ENCODE measurements around the gene NPLOC4. TPM values are rescaled to one million over a fixed set of nuclear protein-coding genes. Genes with fewer than 3 reads are reported as not detected.

The NPLOC4 gene
- polyA plus RNA-seq, 1 donor: 47.8 TPM

- H3K36me3 ChIP-seq (ENCODE audit: control insufficient read depth, insufficient read depth, low read length): peaks cover 76% of the 10 kb centered on the region
- WGBS (ENCODE audit: insufficient coverage, low lambda C conversion rate): 100% methylated on average over 1 of the region's 6 CpGs
- no peaks in the 10 kb centered on the region for H3K9me3 ChIP-seq (ENCODE audit: control insufficient read depth, low read depth, low read length)
- H3K27me3 ChIP-seq (ENCODE audit: control insufficient read depth, insufficient read depth, low read length): no peaks in the 10 kb centered on the region
- no peaks in the 10 kb centered on the region for H3K4me1 ChIP-seq (ENCODE audit: control insufficient read depth, insufficient read depth, low read length)
- H3K27ac ChIP-seq (ENCODE audit: low read length): no peak overlapping the region
- no peak overlapping the region for H3K4me3 ChIP-seq (ENCODE audit: low read length)
- DNase-seq: no peak
These were observed 58.2 kb downstream of the NPLOC4 start for GRCh38 chr17:81578561-81579225.

GRCh38 chr17:81578038-81578441 is 58.9 kb downstream of the NPLOC4 start:
- Histone ChIP-seq H3K27ac (ENCODE audit: low read length) (no peak overlapping the region), H3K27me3 (ENCODE audit: control insufficient read depth, insufficient read depth, low read length) (no peaks in the 10 kb centered on the region), H3K4me3 (ENCODE audit: low read length) (no peak overlapping the region), H3K4me1 (ENCODE audit: control insufficient read depth, insufficient read depth, low read length) (no peaks in the 10 kb centered on the region), H3K36me3 (ENCODE audit: control insufficient read depth, insufficient read depth, low read length) (peaks cover 76% of the 10 kb centered on the region), H3K9me3 (ENCODE audit: control insufficient read depth, low read depth, low read length) (no peaks in the 10 kb centered on the region)
- WGBS (ENCODE audit: insufficient coverage, low lambda C conversion rate): no CpG with 5 or more reads among the region's 10 CpGs
- no peak for DNase-seq

GRCh38 chr17:81577278-81578000 is 59.5 kb downstream of the NPLOC4 start:
- Histone ChIP-seq H3K9me3 (ENCODE audit: control insufficient read depth, low read depth, low read length) (no peaks in the 10 kb centered on the region), H3K27me3 (ENCODE audit: control insufficient read depth, insufficient read depth, low read length) (no peaks in the 10 kb centered on the region), H3K27ac (ENCODE audit: low read length) (no peak overlapping the region), H3K36me3 (ENCODE audit: control insufficient read depth, insufficient read depth, low read length) (peaks cover 73% of the 10 kb centered on the region), H3K4me1 (ENCODE audit: control insufficient read depth, insufficient read depth, low read length) (no peaks in the 10 kb centered on the region), H3K4me3 (ENCODE audit: low read length) (no peak overlapping the region)
- DNase-seq: no peak
- 96% methylated on average over 4 of the region's 11 CpGs for WGBS (ENCODE audit: insufficient coverage, low lambda C conversion rate)

GRCh38 chr17:81576621-81577277 is 60.2 kb downstream of the NPLOC4 start:
- Histone ChIP-seq H3K27ac (ENCODE audit: low read length) (no peak overlapping the region), H3K36me3 (ENCODE audit: control insufficient read depth, insufficient read depth, low read length) (peaks cover 70% of the 10 kb centered on the region), H3K4me3 (ENCODE audit: low read length) (no peak overlapping the region), H3K4me1 (ENCODE audit: control insufficient read depth, insufficient read depth, low read length) (no peaks in the 10 kb centered on the region), H3K27me3 (ENCODE audit: control insufficient read depth, insufficient read depth, low read length) (no peaks in the 10 kb centered on the region), H3K9me3 (ENCODE audit: control insufficient read depth, low read depth, low read length) (no peaks in the 10 kb centered on the region)
- WGBS (ENCODE audit: insufficient coverage, low lambda C conversion rate): no CpG with 5 or more reads among the region's 17 CpGs
- DNase-seq: no peak

GRCh38 chr17:81575836-81576235 is 61.1 kb downstream of the NPLOC4 start:
- Histone ChIP-seq H3K4me3 (ENCODE audit: low read length) (no peak overlapping the region), H3K27me3 (ENCODE audit: control insufficient read depth, insufficient read depth, low read length) (no peaks in the 10 kb centered on the region), H3K27ac (ENCODE audit: low read length) (no peak overlapping the region), H3K4me1 (ENCODE audit: control insufficient read depth, insufficient read depth, low read length) (no peaks in the 10 kb centered on the region), H3K36me3 (ENCODE audit: control insufficient read depth, insufficient read depth, low read length) (peaks cover 73% of the 10 kb centered on the region), H3K9me3 (ENCODE audit: control insufficient read depth, low read depth, low read length) (no peaks in the 10 kb centered on the region)
- WGBS (ENCODE audit: insufficient coverage, low lambda C conversion rate): 83% methylated on average over 2 of the region's 3 CpGs
- DNase-seq: no peak

- Histone ChIP-seq H3K27me3 (ENCODE audit: control insufficient read depth, insufficient read depth, low read length) (no peaks in the 10 kb centered on the region), H3K4me3 (ENCODE audit: low read length) (no peak overlapping the region), H3K4me1 (ENCODE audit: control insufficient read depth, insufficient read depth, low read length) (no peaks in the 10 kb centered on the region), H3K27ac (ENCODE audit: low read length) (no peak overlapping the region), H3K36me3 (ENCODE audit: control insufficient read depth, insufficient read depth, low read length) (peaks cover 74% of the 10 kb centered on the region), H3K9me3 (ENCODE audit: control insufficient read depth, low read depth, low read length) (no peaks in the 10 kb centered on the region)
- no peak for DNase-seq
- no CpG with 5 or more reads among the region's 8 CpGs for WGBS (ENCODE audit: insufficient coverage, low lambda C conversion rate)
These were observed 62.3 kb downstream of the NPLOC4 start for GRCh38 chr17:81574643-81574956.

- Histone ChIP-seq H3K9me3 (ENCODE audit: control insufficient read depth, low read depth, low read length) (no peaks in the 10 kb centered on the region), H3K27me3 (ENCODE audit: control insufficient read depth, insufficient read depth, low read length) (no peaks in the 10 kb centered on the region), H3K36me3 (ENCODE audit: control insufficient read depth, insufficient read depth, low read length) (peaks cover 76% of the 10 kb centered on the region), H3K4me1 (ENCODE audit: control insufficient read depth, insufficient read depth, low read length) (no peaks in the 10 kb centered on the region), H3K4me3 (ENCODE audit: low read length) (no peak overlapping the region), H3K27ac (ENCODE audit: low read length) (no peak overlapping the region)
- WGBS (ENCODE audit: insufficient coverage, low lambda C conversion rate): no CpG with 5 or more reads among the region's 17 CpGs
- DNase-seq: no peak
These were observed 62.9 kb downstream of the NPLOC4 start for GRCh38 chr17:81573794-81574642.

GRCh38 chr17:81572563-81573168 is 64.2 kb downstream of the NPLOC4 start:
- whole genome bisulfite sequencing (ENCODE audit: insufficient coverage, low lambda C conversion rate): no CpG with 5 or more reads among the region's 12 CpGs
- no peak overlapping the region for H3K27ac ChIP-seq (ENCODE audit: low read length)
- no peaks in the 10 kb centered on the region for H3K27me3 ChIP-seq (ENCODE audit: control insufficient read depth, insufficient read depth, low read length)
- H3K36me3 ChIP-seq (ENCODE audit: control insufficient read depth, insufficient read depth, low read length): peaks cover 75% of the 10 kb centered on the region
- H3K4me3 ChIP-seq (ENCODE audit: low read length): no peak overlapping the region
- peaks cover 5% of the 10 kb centered on the region for H3K4me1 ChIP-seq (ENCODE audit: control insufficient read depth, insufficient read depth, low read length)
- DNase-seq: no peak
- no peaks in the 10 kb centered on the region for H3K9me3 ChIP-seq (ENCODE audit: control insufficient read depth, low read depth, low read length)

GRCh38 chr17:81570964-81571363 is 65.9 kb downstream of the NPLOC4 start:
- no peaks in the 10 kb centered on the region for H3K27me3 ChIP-seq (ENCODE audit: control insufficient read depth, insufficient read depth, low read length)
- no peaks in the 10 kb centered on the region for H3K9me3 ChIP-seq (ENCODE audit: control insufficient read depth, low read depth, low read length)
- no peak overlapping the region for H3K27ac ChIP-seq (ENCODE audit: low read length)
- WGBS (ENCODE audit: insufficient coverage, low lambda C conversion rate): no CpG with 5 or more reads among the region's 11 CpGs
- no peak for DNase-seq
- H3K36me3 ChIP-seq (ENCODE audit: control insufficient read depth, insufficient read depth, low read length): peaks cover 75% of the 10 kb centered on the region
- H3K4me1 ChIP-seq (ENCODE audit: control insufficient read depth, insufficient read depth, low read length): peaks cover 22% of the 10 kb centered on the region
- no peak overlapping the region for H3K4me3 ChIP-seq (ENCODE audit: low read length)
